Measurements from ENCODE around the gene OSMR. TPM values are rescaled to one million over a fixed set of nuclear protein-coding genes. Genes with fewer than 3 reads are reported as not detected.

Gene OSMR
- total RNA-seq, 1 experiment from 2014 or later: 82.4 TPM

DNA sequence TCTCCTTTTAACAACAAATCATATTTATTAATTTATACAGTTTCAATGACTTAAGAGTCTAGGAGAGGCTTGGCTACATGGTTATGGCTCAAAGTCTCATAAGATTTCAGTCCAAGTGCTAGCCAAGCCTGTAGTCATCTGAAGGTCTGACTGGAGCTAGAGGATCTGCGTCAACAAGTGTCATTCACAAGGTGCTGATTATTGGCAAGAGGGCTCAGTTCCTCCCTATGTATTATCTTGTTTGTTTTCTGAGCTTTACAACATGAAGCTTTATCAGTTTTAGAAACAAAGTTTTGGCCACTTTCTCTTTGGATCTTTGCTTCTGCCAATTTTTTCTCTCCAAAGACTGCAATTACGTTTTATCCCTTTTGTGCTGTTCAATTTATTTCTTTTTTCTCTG lies 133.7 kb downstream of the OSMR start:
- ATAC-seq (no peak), DNase-seq (ENCODE audit: low read depth, low spot score) (no peak)
- TF ChIP-seq, protein P1, sequence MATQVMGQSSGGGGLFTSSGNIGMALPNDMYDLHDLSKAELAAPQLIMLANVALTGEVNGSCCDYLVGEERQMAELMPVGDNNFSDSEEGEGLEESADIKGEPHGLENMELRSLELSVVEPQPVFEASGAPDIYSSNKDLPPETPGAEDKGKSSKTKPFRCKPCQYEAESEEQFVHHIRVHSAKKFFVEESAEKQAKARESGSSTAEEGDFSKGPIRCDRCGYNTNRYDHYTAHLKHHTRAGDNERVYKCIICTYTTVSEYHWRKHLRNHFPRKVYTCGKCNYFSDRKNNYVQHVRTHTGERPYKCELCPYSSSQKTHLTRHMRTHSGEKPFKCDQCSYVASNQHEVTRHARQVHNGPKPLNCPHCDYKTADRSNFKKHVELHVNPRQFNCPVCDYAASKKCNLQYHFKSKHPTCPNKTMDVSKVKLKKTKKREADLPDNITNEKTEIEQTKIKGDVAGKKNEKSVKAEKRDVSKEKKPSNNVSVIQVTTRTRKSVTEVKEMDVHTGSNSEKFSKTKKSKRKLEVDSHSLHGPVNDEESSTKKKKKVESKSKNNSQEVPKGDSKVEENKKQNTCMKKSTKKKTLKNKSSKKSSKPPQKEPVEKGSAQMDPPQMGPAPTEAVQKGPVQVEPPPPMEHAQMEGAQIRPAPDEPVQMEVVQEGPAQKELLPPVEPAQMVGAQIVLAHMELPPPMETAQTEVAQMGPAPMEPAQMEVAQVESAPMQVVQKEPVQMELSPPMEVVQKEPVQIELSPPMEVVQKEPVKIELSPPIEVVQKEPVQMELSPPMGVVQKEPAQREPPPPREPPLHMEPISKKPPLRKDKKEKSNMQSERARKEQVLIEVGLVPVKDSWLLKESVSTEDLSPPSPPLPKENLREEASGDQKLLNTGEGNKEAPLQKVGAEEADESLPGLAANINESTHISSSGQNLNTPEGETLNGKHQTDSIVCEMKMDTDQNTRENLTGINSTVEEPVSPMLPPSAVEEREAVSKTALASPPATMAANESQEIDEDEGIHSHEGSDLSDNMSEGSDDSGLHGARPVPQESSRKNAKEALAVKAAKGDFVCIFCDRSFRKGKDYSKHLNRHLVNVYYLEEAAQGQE (IDR thresholded peaks at IDR 0.05; ENCODE audit: insufficient read depth in 1 of 2, low read depth in 2 of 2, low read length in 1 of 2): no peak
- no peak for TF ChIP-seq TCF7L2 (IDR thresholded peaks at IDR 0.05; ENCODE audit: low read depth, low read length)
- no peak for TF ChIP-seq SIN3A (IDR thresholded peaks at IDR 0.05; ENCODE audit: borderline replicate concordance, insufficient read depth, low read depth, low read length)
- TF ChIP-seq, protein P2, sequence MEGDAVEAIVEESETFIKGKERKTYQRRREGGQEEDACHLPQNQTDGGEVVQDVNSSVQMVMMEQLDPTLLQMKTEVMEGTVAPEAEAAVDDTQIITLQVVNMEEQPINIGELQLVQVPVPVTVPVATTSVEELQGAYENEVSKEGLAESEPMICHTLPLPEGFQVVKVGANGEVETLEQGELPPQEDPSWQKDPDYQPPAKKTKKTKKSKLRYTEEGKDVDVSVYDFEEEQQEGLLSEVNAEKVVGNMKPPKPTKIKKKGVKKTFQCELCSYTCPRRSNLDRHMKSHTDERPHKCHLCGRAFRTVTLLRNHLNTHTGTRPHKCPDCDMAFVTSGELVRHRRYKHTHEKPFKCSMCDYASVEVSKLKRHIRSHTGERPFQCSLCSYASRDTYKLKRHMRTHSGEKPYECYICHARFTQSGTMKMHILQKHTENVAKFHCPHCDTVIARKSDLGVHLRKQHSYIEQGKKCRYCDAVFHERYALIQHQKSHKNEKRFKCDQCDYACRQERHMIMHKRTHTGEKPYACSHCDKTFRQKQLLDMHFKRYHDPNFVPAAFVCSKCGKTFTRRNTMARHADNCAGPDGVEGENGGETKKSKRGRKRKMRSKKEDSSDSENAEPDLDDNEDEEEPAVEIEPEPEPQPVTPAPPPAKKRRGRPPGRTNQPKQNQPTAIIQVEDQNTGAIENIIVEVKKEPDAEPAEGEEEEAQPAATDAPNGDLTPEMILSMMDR (IDR thresholded peaks at IDR 0.05): no peak
- TF ChIP-seq POLR2AphosphoS5 (IDR thresholded peaks at IDR 0.05; ENCODE audit: low read depth, low read length): no peak
- Histone ChIP-seq H3K9me3 (ENCODE audit: control insufficient read depth, insufficient read depth, low read depth, low read length) (no peaks in the 10 kb centered on the region), H3K27me3 (ENCODE audit: control insufficient read depth, insufficient read depth, low read length) (no peaks in the 10 kb centered on the region), H3K4me3 (ENCODE audit: low read depth in 2 of 2, low read length in 2 of 2) (no peak overlapping the region), H3K27ac (ENCODE audit: low read length) (no peak overlapping the region), H3K36me3 (ENCODE audit: control insufficient read depth, insufficient read depth, low read length) (no peaks in the 10 kb centered on the region; the same call in 1 of the 2 replicates), H3K4me1 (ENCODE audit: control insufficient read depth, insufficient read depth, low read length) (no peaks in the 10 kb centered on the region)
- intact Hi-C loops (cut with micrococcal nuclease; ENCODE audit: unreplicated experiment): no loop called here
- TSS peak; percentile 17 for BruUV-seq (replicated peaks)
- ChIA-PET POLR2A (no interaction called here), CTCF (no interaction called here)
- in situ Hi-C loops (cut with HindIII; ENCODE audit: low pct_unique_long_range_greater_than_20kb, low sequenced_read_pairs): no loop called here

Other genes starting within 250 kb of the OSMR start
- 21.3 TPM for gene RICTOR, start 228.4 kb downstream of the OSMR start, total RNA-seq (2021; ENCODE audit: unreplicated experiment)